Right atrium auricular region (tissue), 2 donors: Measurements from ENCODE around the gene LIPI. TPM values are rescaled to one million over a fixed set of nuclear protein-coding genes. Genes with fewer than 3 reads are reported as not detected.

Experiments
- DNase-seq: peaks from one replicate; pipeline ENCODE4 v3.0.0-alpha.2; 2019; ENCODE audit warnings: low spot score
- H3K27ac ChIP-seq, 2 donors: fragments of 200-600 bp; sonication (generic); 1 replicate in 1 of 2; 2 replicates in 1 of 2; pipeline ENCODE4 v1.5.1; 2016 to 2019
- H3K27me3 ChIP-seq, 2 donors: fragments of 200-600 bp; sonication (generic); one replicate each; pipeline versions ENCODE4 v1.5.1 to v1.6.0; 2017 to 2019
- H3K36me3 ChIP-seq: fragments of 200-600 bp; sonication (generic); one replicate; pipeline ENCODE4 v1.5.1; 2016
- H3K4me1 ChIP-seq, 2 donors: fragments of 200-600 bp; sonication (generic); one replicate each; pipeline versions ENCODE4 v1.5.1 to v1.6.0; 2017 to 2019
- H3K4me3 ChIP-seq, 2 donors: fragments of 200-600 bp; sonication (generic); 1 replicate in 1 of 2; 2 replicates in 1 of 2; pipeline ENCODE4 v1.5.1; 2017 to 2019; ENCODE audit warnings: mild to moderate bottlenecking in 1 of 2, moderate library complexity in 1 of 2
- H3K9me3 ChIP-seq, 2 donors: fragments of 200-600 bp; sonication (generic); one replicate each; pipeline ENCODE4 v1.5.1; 2019
- CTCF ChIP-seq, 2 donors: fragments of 200-600 bp; sonication (generic); IDR thresholded peaks; one replicate each; pipeline ENCODE4 v1.5.1; 2019; ENCODE audit warnings: antibody characterized with exemption in 2 of 2
- total RNA-seq, 2 donors: library from RNA; depleted of rRNA; stranded (reverse); fragments of >200 nt; gene quantifications; one replicate each; pipeline ENCODE4 v1.1.0, GENCODE V29; 2016

The LIPI gene
- total RNA-seq, 2 donors from 2014 or later: not detected

DNA sequence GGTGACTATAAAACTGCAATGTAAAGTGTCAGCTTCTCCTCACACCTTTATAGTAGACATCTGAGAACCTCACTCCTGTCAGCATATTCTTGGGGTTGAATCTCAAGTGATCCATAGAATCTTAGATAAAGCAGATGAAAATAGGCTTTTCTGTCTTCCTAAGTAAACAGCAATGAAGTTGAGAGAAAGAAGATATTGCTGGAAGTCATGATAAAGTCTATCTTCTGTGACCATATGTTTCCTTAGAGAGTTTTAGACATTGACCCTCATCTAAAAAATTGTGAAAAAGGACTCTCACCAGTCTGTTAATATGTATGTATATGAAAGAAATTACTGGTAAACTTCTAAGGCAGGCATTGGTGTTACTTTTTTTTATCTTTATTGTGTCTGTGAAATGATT is 66.8 kb downstream of the LIPI start:
- no peaks in the 10 kb centered on the region for H3K27me3 ChIP-seq
- no peak for TF ChIP-seq CTCF (IDR thresholded peaks at IDR 0.05)
- DNase-seq: no peak
- no peaks in the 10 kb centered on the region for H3K4me1 ChIP-seq
- no peak overlapping the region for H3K27ac ChIP-seq
- no peaks in the 10 kb centered on the region for H3K9me3 ChIP-seq
- no peak overlapping the region for H3K4me3 ChIP-seq
- no peaks in the 10 kb centered on the region for H3K36me3 ChIP-seq

DNA sequence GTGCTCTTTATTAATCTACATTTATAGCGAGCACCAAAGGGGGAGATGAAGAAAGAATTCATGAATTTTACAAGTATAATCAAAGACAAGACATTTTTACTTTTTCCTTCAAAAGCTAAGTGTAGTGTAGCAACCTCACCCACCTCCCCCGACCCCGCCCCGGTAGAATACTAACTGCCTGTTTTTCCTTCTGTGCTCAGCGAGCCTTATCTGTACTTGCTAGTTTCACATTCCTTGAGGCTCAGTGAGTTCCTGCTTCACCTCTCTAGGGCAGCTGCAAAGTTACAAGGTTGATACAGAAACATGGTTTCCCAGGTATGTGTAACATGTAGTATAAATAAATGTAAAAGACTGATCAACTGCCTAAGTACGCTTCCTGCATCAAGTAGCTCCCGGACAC is 86.5 kb downstream of the LIPI start:
- Histone ChIP-seq H3K9me3 (no peaks in the 10 kb centered on the region), H3K36me3 (no peaks in the 10 kb centered on the region), H3K27ac (no peak overlapping the region), H3K4me1 (no peaks in the 10 kb centered on the region), H3K27me3 (no peaks in the 10 kb centered on the region), H3K4me3 (no peak overlapping the region)
- DNase-seq: no peak
- TF ChIP-seq CTCF (IDR thresholded peaks at IDR 0.05): no peak

- Histone ChIP-seq H3K9me3 (no peaks in the 10 kb centered on the region), H3K4me1 (no peaks in the 10 kb centered on the region), H3K4me3 (no peak overlapping the region), H3K27ac (no peak overlapping the region), H3K27me3 (no peaks in the 10 kb centered on the region), H3K36me3 (no peaks in the 10 kb centered on the region)
- no peak for DNase-seq
- no peak for TF ChIP-seq CTCF (IDR thresholded peaks at IDR 0.05)
Measured at GRCh38 chr21:14121719-14122118, 89.0 kb downstream of the LIPI start.

GRCh38 chr21:14120091-14120734 is 90.5 kb downstream of the LIPI start:
- TF ChIP-seq CTCF (IDR thresholded peaks at IDR 0.05): peak; percentile 31 to 63
- H3K36me3 ChIP-seq: no peaks in the 10 kb centered on the region
- no peaks in the 10 kb centered on the region for H3K4me1 ChIP-seq
- DNase-seq: no peak
- no peaks in the 10 kb centered on the region for H3K27me3 ChIP-seq
- no peak overlapping the region for H3K27ac ChIP-seq
- H3K9me3 ChIP-seq: no peaks in the 10 kb centered on the region
- H3K4me3 ChIP-seq: no peak overlapping the region

DNA sequence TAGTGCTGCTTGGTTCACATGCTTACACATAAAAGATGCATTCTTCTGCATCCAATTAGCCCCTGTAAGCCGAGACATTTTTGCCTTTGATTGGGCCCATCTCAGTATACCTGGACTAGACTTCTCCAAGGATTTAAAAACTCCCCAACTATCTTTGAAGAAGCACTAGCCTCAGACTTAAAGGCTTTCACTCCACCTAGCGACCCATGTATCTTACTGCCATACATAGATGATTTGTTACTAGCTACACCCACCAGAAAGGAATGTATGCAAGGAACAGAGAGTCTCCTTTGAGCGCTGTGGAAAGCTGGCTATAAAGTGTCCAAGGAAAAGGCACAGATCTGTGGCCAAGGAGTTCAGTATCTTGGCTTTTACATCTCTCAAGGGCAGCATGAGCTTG is 91.7 kb downstream of the LIPI start:
- Histone ChIP-seq H3K27ac (no peak overlapping the region), H3K4me1 (no peaks in the 10 kb centered on the region), H3K36me3 (no peaks in the 10 kb centered on the region), H3K9me3 (no peaks in the 10 kb centered on the region), H3K4me3 (no peak overlapping the region), H3K27me3 (no peaks in the 10 kb centered on the region)
- DNase-seq: no peak
- no peak for TF ChIP-seq CTCF (IDR thresholded peaks at IDR 0.05)

- H3K4me3 ChIP-seq: no peak overlapping the region
- TF ChIP-seq CTCF (IDR thresholded peaks at IDR 0.05): no peak
- H3K36me3 ChIP-seq: no peaks in the 10 kb centered on the region
- no peak for DNase-seq
- H3K27ac ChIP-seq: no peak overlapping the region
- H3K27me3 ChIP-seq: no peaks in the 10 kb centered on the region
- H3K4me1 ChIP-seq: no peaks in the 10 kb centered on the region
- no peaks in the 10 kb centered on the region for H3K9me3 ChIP-seq
Measured at GRCh38 chr21:14116080-14116481, 94.7 kb downstream of the LIPI start.
